ENCODE results near the gene RBBP4.

DNA sequence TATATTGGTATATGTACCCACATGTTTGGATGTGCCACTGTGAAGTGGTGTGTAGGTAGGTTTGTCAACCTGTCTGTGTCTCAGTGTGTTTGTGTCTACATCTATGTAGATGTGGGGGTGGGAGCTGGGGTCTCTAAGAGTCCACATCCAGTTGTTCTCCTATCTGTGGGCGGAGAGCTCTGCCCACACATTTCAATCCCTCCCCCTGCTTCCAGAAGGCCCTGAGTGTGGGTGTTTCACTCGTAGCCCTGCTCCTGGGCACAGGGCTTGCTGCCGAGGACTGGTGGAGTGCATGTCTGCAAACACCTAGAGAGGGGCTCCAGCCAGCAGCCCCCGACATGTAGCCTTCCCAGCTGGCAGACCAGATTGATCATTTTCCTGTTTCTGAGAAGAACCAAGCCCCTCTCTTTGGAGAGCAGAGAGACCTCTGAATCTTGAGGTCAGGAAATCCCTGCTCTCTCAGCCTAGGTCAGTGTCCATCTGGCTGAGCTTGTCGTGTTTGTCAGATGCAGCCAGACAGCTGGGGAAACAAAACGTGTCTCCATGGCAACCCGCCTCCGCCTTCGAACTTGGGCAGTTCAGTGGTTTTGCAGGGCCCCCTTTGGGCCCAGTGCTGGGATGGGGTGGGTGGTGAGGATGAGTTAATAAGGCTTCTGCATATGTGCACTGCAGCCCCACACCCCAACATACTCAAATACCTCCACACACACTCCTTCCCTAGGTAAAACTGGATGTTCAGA is 82.7 kb downstream of the RBBP4 start:
- TF ChIP-seq, protein P1, sequence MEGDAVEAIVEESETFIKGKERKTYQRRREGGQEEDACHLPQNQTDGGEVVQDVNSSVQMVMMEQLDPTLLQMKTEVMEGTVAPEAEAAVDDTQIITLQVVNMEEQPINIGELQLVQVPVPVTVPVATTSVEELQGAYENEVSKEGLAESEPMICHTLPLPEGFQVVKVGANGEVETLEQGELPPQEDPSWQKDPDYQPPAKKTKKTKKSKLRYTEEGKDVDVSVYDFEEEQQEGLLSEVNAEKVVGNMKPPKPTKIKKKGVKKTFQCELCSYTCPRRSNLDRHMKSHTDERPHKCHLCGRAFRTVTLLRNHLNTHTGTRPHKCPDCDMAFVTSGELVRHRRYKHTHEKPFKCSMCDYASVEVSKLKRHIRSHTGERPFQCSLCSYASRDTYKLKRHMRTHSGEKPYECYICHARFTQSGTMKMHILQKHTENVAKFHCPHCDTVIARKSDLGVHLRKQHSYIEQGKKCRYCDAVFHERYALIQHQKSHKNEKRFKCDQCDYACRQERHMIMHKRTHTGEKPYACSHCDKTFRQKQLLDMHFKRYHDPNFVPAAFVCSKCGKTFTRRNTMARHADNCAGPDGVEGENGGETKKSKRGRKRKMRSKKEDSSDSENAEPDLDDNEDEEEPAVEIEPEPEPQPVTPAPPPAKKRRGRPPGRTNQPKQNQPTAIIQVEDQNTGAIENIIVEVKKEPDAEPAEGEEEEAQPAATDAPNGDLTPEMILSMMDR (IDR thresholded peaks at IDR 0.05): no peak
- no peak for TF ChIP-seq POLR2A (IDR thresholded peaks at IDR 0.05)
